Panc1 (cell line): ENCODE results near the gene IL19. TPM values are rescaled to one million over a fixed set of nuclear protein-coding genes. Genes with fewer than 3 reads are reported as not detected.

Experiments used
- ATAC-seq: fragments of 200-7000 bp; cut with Tn5 transposase; 2 replicates; pipeline ENCODE4 v1.9.1; 2020; ENCODE audit warnings: mild to moderate bottlenecking, moderate library complexity
- BruUV-seq: library from RNA; stranded (reverse); fragments of 400-500 nt; replicated peaks from 2 replicates; lab custom pipeline; 2021; lab: Mats Ljungman, UMichigan
- CTCF ChIA-PET: fragments of 300-600 bp; sonication (Branson Sonifier 250); formaldehyde crosslinking; loops from one replicate; lab custom pipeline; 2022; ENCODE audit warnings: antibody characterized with exemption; lab: Charles Lee
- POLR2A ChIA-PET: fragments of 300-600 bp; sonication (Branson Sonifier 250); formaldehyde crosslinking; loops from one replicate; lab custom pipeline; 2022; ENCODE audit warnings: antibody characterized with exemption; lab: Charles Lee
- DNase-seq: peaks from one replicate; pipeline ENCODE4 v3.0.0-alpha.2; 2010; ENCODE audit warnings: low read depth, low spot score
- H3K27ac ChIP-seq: 2 replicates; pipeline ENCODE4 v1.5.1; 2011; ENCODE audit warnings: mild to moderate bottlenecking, low read length, inconsistent platforms
- H3K27me3 ChIP-seq: fragments of 200-500 bp; sonication (Bioruptor generic); 2 replicates; pipeline ENCODE4 v1.6.0; 2014; ENCODE audit warnings: low read length, inconsistent platforms; ENCODE audit not compliant: control insufficient read depth, insufficient read depth
- H3K36me3 ChIP-seq: fragments of 200-500 bp; sonication (Bioruptor generic); 2 replicates; pipeline ENCODE4 v1.5.1; 2014; ENCODE audit warnings: inconsistent platforms, mild to moderate bottlenecking, low read length, moderate library complexity; ENCODE audit not compliant: control insufficient read depth, insufficient read depth
- H3K4me1 ChIP-seq: 2 replicates; pipeline ENCODE4 v1.5.1; 2011; ENCODE audit warnings: inconsistent platforms, mild to moderate bottlenecking, low read length, moderate library complexity; ENCODE audit not compliant: control insufficient read depth, insufficient read depth
- H3K4me3 ChIP-seq, 2 experiments: 2 replicates each; pipeline ENCODE4 v1.5.1; 2011 to 2012; ENCODE audit warnings: low read depth in 2 of 2, low read length in 2 of 2, mild to moderate bottlenecking in 2 of 2, inconsistent platforms in 1 of 2, moderate library complexity in 1 of 2
- H3K9me3 ChIP-seq: fragments of 200-500 bp; sonication (Bioruptor generic); 2 replicates; pipeline ENCODE4 v1.5.1; 2014; ENCODE audit warnings: low read depth, mild to moderate bottlenecking, inconsistent platforms, low read length, moderate library complexity; ENCODE audit not compliant: control insufficient read depth, insufficient read depth
- CTCF ChIP-seq: fragments of 450-650 bp; IDR thresholded peaks from 2 replicates; pipeline ENCODE4 v1.5.1; 2017; ENCODE audit warnings: mild to moderate bottlenecking
- POLR2AphosphoS5 ChIP-seq: IDR thresholded peaks from 2 replicates; pipeline ENCODE4 v1.6.1; 2012; ENCODE audit warnings: mild to moderate bottlenecking, low read depth, low read length, moderate library complexity
- REST ChIP-seq, 2 experiments: IDR thresholded peaks; 2 replicates each; pipeline ENCODE4 v1.6.1; 2011 to 2012; ENCODE audit warnings: low read depth in 2 of 2, control low read depth in 1 of 2, low read length in 1 of 2, mild to moderate bottlenecking in 1 of 2, moderate library complexity in 1 of 2; ENCODE audit not compliant: insufficient read depth in 1 of 2
- SIN3A ChIP-seq: IDR thresholded peaks from 2 replicates; pipeline ENCODE4 v1.6.1; 2012; ENCODE audit warnings: low read depth, mild to moderate bottlenecking, low read length, moderate library complexity, borderline replicate concordance; ENCODE audit not compliant: insufficient read depth
- TCF7L2 ChIP-seq: IDR thresholded peaks from 2 replicates; pipeline ENCODE4 v1.6.1; 2011; ENCODE audit warnings: mild to moderate bottlenecking, low read depth, low read length, inconsistent platforms
- in situ Hi-C: cut with HindIII; loops from 2 replicates; pipeline ENCODE4 v1.10.0; 2016; ENCODE audit warnings: low sequenced_read_pairs, low pct_unique_long_range_greater_than_20kb
- intact Hi-C: fragments of 100-400 bp; cut with micrococcal nuclease; formaldehyde crosslinking; loops from one replicate; pipeline ENCODE4 v1.10.0; 2022; ENCODE audit not compliant: unreplicated experiment
- total RNA-seq: library from RNA; stranded (reverse); gene quantifications from one replicate; pipeline ENCODE4 v1.2.1, GENCODE V29; 2021; ENCODE audit not compliant: unreplicated experiment

The IL19 gene
- total RNA-seq, 1 experiment from 2014 or later = not detected

GRCh38 chr1:206738370-206739366 lies 31.9 kb upstream of the IL19 start:
- ChIA-PET CTCF (interaction anchor here (1.1 kb wide), 1 partner anchor 174 kb away, joined by 5 read pairs; no protein-coding TSS in a partner anchor), POLR2A (no interaction called here)
- intact Hi-C loops (loop anchor here (10.0 kb wide), 1 partner anchor 246 kb away; no protein-coding TSS in a partner anchor), in situ Hi-C loops (no loop called here)
- no peaks in the 10 kb centered on the region for H3K27me3 ChIP-seq
- BruUV-seq = no TSS peak
- DNase-seq (no peak), ATAC-seq (no peak)
- no peaks in the 10 kb centered on the region for H3K36me3 ChIP-seq
- no peaks in the 10 kb centered on the region for H3K9me3 ChIP-seq
- TF ChIP-seq TCF7L2 = no peak
- TF ChIP-seq CTCF = peak; percentile 68
- no peak for TF ChIP-seq REST (IDR thresholded peaks at IDR 0.05; ENCODE audit: insufficient read depth in 1 of 2, low read depth in 2 of 2, low read length in 1 of 2)
- no peak overlapping the region for H3K27ac ChIP-seq
- no peaks in the 10 kb centered on the region for H3K4me1 ChIP-seq
- H3K4me3 ChIP-seq = no peak overlapping the region

GRCh38 chr1:206739411-206740076 lies 31.0 kb upstream of the IL19 start:
- ChIA-PET CTCF (interaction anchor here (1.1 kb wide), 1 partner anchor 173 kb away, joined by 5 read pairs; no protein-coding TSS in a partner anchor), POLR2A (no interaction called here)
- peak; percentile 20; the same call in 1 of the 2 replicates for ATAC-seq
- in situ Hi-C loops = no loop called here
- no peak for DNase-seq
- Histone ChIP-seq H3K9me3 (no peaks in the 10 kb centered on the region), H3K36me3 (no peaks in the 10 kb centered on the region), H3K4me3 (no peak overlapping the region), H3K27ac (no peak overlapping the region), H3K27me3 (no peaks in the 10 kb centered on the region), H3K4me1 (no peaks in the 10 kb centered on the region)
- TF ChIP-seq SIN3A (no peak), POLR2AphosphoS5 (no peak), TCF7L2 (no peak), REST (IDR thresholded peaks at IDR 0.05; ENCODE audit: insufficient read depth in 1 of 2, low read depth in 2 of 2, low read length in 1 of 2) (no peak), CTCF (no peak)
- intact Hi-C loops = loop anchor here (10.0 kb wide), 1 partner anchor 245 kb away; no protein-coding TSS in a partner anchor
- BruUV-seq = no TSS peak
